ENCODE results near the gene CCDC7. TPM values are rescaled to one million over a fixed set of nuclear protein-coding genes. Genes with fewer than 3 reads are reported as not detected.
"Not testable (repeated sequence)": the region's sequence is repeated elsewhere in the genome, so short reads cannot be mapped to it uniquely, and the experiment has no call there.

Gene CCDC7
- polyA plus RNA-seq, 1 experiment: 1.9 TPM

GRCh38 chr10:32787690-32788284, 341.8 kb downstream of the CCDC7 start:
- Histone ChIP-seq H3K4me3 (ENCODE audit: low read depth, low read length) (no peak overlapping the region), H3K9me3 (ENCODE audit: control insufficient read depth, insufficient read depth, low read length) (peaks cover 7% of the 10 kb centered on the region), H3K27me3 (ENCODE audit: control insufficient read depth, insufficient read depth, low read length) (no peaks in the 10 kb centered on the region), H3K27ac (ENCODE audit: low read depth, low read length) (no peak overlapping the region)
- ChIA-PET POLR2A (no interaction called here), CTCF (interaction anchor here (1.1 kb wide), 1 partner anchor 221 kb away, joined by 3 read pairs; no protein-coding TSS in a partner anchor)
- no peak for DNase-seq (ENCODE audit: low read depth, low spot score)
- TF ChIP-seq, protein P1, sequence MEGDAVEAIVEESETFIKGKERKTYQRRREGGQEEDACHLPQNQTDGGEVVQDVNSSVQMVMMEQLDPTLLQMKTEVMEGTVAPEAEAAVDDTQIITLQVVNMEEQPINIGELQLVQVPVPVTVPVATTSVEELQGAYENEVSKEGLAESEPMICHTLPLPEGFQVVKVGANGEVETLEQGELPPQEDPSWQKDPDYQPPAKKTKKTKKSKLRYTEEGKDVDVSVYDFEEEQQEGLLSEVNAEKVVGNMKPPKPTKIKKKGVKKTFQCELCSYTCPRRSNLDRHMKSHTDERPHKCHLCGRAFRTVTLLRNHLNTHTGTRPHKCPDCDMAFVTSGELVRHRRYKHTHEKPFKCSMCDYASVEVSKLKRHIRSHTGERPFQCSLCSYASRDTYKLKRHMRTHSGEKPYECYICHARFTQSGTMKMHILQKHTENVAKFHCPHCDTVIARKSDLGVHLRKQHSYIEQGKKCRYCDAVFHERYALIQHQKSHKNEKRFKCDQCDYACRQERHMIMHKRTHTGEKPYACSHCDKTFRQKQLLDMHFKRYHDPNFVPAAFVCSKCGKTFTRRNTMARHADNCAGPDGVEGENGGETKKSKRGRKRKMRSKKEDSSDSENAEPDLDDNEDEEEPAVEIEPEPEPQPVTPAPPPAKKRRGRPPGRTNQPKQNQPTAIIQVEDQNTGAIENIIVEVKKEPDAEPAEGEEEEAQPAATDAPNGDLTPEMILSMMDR (IDR thresholded peaks at IDR 0.05; ENCODE audit: low read depth, low read length): no peak

DNA sequence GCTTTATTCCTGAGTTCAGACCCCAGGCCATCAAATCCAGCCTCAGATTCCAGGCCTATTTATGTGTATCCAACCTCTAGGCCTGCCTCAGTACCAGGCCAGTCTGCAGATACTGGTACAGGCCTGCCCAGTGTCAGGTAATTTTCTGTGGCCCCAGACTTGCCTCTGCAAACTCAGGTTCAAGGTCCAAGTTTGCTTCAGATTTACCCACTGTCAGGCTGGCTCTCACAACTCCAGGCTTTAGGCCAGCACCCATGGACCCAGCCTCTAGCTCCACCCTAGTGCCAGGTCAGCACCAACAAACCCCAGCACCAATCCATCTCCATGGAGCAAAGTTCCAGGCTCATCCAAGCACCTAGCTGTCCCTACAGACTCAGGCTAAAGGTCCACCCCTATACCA, 342.4 kb downstream of the CCDC7 start:
- peaks cover 7% of the 10 kb centered on the region for H3K9me3 ChIP-seq (ENCODE audit: control insufficient read depth, insufficient read depth, low read length)
- no peak for DNase-seq (ENCODE audit: low read depth, low spot score)
- ChIA-PET CTCF (interaction anchor here (1.1 kb wide), 1 partner anchor 221 kb away, joined by 3 read pairs; no protein-coding TSS in a partner anchor), POLR2A (no interaction called here)
- H3K27me3 ChIP-seq (ENCODE audit: control insufficient read depth, insufficient read depth, low read length): no peaks in the 10 kb centered on the region
- H3K27ac ChIP-seq (ENCODE audit: low read depth, low read length): no peak overlapping the region
- TF ChIP-seq, protein P1 (IDR thresholded peaks at IDR 0.05; ENCODE audit: low read depth, low read length): no peak
- no peak overlapping the region for H3K4me3 ChIP-seq (ENCODE audit: low read depth, low read length)

DNA sequence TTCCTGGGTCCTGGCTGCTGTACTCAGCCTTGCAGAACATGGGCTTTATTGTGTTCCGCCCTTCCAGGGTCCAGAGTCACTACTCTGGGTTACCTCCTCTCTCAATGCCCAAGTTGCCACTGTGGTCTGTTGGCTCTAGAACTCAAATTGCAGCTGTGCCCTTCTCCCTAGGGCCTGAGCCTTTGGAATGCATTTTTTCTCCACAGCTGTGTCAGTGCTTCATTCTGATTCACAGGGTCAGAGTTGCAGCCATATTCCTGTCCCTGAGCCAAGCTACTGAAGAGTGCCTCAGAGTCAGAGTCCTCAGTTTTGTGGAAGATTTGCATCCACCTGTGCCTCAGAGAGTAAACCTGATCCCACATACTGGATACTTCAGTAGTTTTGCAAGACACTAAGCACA, 344.5 kb downstream of the CCDC7 start:
- CTCF ChIA-PET: no interaction called here
- POLR2A ChIA-PET: no interaction called here
- Histone ChIP-seq H3K27me3 (ENCODE audit: control insufficient read depth, insufficient read depth, low read length) (no peaks in the 10 kb centered on the region), H3K27ac (ENCODE audit: low read depth, low read length) (no peak overlapping the region), H3K4me3 (ENCODE audit: low read depth, low read length) (no peak overlapping the region), H3K9me3 (ENCODE audit: control insufficient read depth, insufficient read depth, low read length) (peaks cover 7% of the 10 kb centered on the region)
- no peak for DNase-seq (ENCODE audit: low read depth, low spot score)
- TF ChIP-seq, protein P1 (IDR thresholded peaks at IDR 0.05; ENCODE audit: low read depth, low read length): no peak

DNA sequence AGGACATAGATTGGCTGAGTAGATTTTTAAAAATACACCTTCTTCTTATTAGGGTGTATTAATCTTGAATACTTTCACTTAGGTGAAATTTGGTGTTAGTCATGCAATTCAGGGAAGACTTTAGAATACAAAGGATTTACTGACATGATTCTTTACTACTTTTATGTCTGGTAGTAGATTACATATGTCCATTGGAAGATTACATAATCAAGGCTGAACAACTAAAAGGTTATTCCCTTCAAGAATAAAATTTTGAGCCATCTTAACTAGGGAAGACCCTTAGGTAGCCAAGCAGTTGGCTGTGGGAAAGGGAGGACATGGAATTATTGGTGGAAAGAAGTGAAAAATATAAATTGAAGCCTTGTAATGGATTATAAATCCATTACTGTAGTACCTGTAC, 347.1 kb downstream of the CCDC7 start:
- no peaks in the 10 kb centered on the region for H3K27me3 ChIP-seq (ENCODE audit: control insufficient read depth, insufficient read depth, low read length)
- TF ChIP-seq, protein P1 (IDR thresholded peaks at IDR 0.05; ENCODE audit: low read depth, low read length): no peak
- no peak for DNase-seq (ENCODE audit: low read depth, low spot score)
- H3K9me3 ChIP-seq (ENCODE audit: control insufficient read depth, insufficient read depth, low read length): peaks cover under 1% of the 10 kb centered on the region
- POLR2A ChIA-PET: no interaction called here
- no peak overlapping the region for H3K27ac ChIP-seq (ENCODE audit: low read depth, low read length)
- H3K4me3 ChIP-seq (ENCODE audit: low read depth, low read length): no peak overlapping the region
- CTCF ChIA-PET: interaction anchor here (0.8 kb wide), 1 partner anchor 217 kb away, joined by 3 read pairs; no protein-coding TSS in a partner anchor

DNA sequence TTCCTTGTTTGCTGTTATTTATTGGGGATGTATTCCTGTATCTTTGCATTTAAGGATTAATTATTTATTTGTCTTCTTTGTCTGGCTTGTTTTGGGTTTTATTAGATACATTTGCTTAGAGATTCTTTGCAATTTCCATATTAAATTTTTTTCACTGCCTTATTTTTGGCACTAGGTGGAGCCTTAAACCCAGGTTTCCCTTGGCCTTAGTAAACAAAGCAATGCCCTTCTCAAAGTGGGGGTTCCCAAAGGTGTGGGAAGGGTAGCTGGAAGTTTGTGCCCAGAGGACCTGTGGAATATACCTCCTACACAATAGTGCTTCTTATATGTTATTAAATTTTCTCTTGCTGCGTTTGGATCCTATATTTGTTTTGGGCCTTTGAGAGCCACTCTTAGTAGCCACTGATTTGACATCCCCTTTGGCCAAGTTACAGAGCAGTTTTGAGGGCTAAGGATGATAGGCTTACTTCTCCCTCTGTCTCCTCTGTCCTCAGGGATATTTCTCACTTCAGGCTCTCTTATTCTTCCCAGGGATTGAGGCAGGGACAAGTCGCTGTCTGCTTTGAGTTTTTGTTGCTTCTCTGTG, 349.8 kb downstream of the CCDC7 start:
- no peaks in the 10 kb centered on the region for H3K27me3 ChIP-seq (ENCODE audit: control insufficient read depth, insufficient read depth, low read length)
- ChIA-PET CTCF (interaction anchor here (0.6 to 2.5 kb wide), 5 partner anchors 9 to 358 kb away, joined by 3 to 21 read pairs (median 5); no protein-coding TSS in a partner anchor), POLR2A (no interaction called here)
- H3K4me3 ChIP-seq (ENCODE audit: low read depth, low read length): no peak overlapping the region
- TF ChIP-seq, protein P1 (IDR thresholded peaks at IDR 0.05; ENCODE audit: low read depth, low read length): peak; percentile 73
- no peak overlapping the region for H3K27ac ChIP-seq (ENCODE audit: low read depth, low read length)
- no peak for DNase-seq (ENCODE audit: low read depth, low spot score)
- no peaks in the 10 kb centered on the region for H3K9me3 ChIP-seq (ENCODE audit: control insufficient read depth, insufficient read depth, low read length)

GRCh38 chr10:32797393-32797792, 351.5 kb downstream of the CCDC7 start:
- H3K27me3 ChIP-seq (ENCODE audit: control insufficient read depth, insufficient read depth, low read length); H3K4me3 ChIP-seq (ENCODE audit: low read depth, low read length); H3K9me3 ChIP-seq (ENCODE audit: control insufficient read depth, insufficient read depth, low read length); CTCF ChIA-PET; H3K27ac ChIP-seq (ENCODE audit: low read depth, low read length); DNase-seq (ENCODE audit: low read depth, low spot score); POLR2A ChIA-PET: not testable (repeated sequence)
